SK-N-MC (cell line): ENCODE results near the gene ATXN10.

ENCODE experiments used
- FOXP2 ChIP-seq: optimal IDR thresholded peaks from 2 replicates; pipeline ENCODE3; 2011; ENCODE audit warnings: mild to moderate bottlenecking, moderate library complexity; ENCODE audit not compliant: insufficient read depth; ENCODE audit errors: extremely low read length, control extremely low read depth
- POLR2AphosphoS5 ChIP-seq: IDR thresholded peaks from 2 replicates; pipeline ENCODE4 v1.6.1; 2012; ENCODE audit warnings: mild to moderate bottlenecking, low read depth, low read length, borderline replicate concordance

GRCh38 chr22:45651931-45652528, 19.6 kb upstream of the ATXN10 start:
- no peak for TF ChIP-seq POLR2AphosphoS5
- no peak for TF ChIP-seq FOXP2
